Activated effector memory CD4-positive, alpha-beta T cell treated with anti-CD3 and anti-CD28 coated beads, Interleukin-2, amount 50 U/mL, for 16 hours (primary cell): ENCODE measurements around the gene ADCY10.
"Not testable (repeated sequence)": the region's sequence is repeated elsewhere in the genome, so short reads cannot be mapped to it uniquely, and the experiment has no call there.

Source experiments
- DNase-seq: peaks from one replicate; pipeline ENCODE4 v3.0.0-alpha.2; 2020

ADCY10 gene

GRCh38 chr1:167924543-167925231 lies 10.8 kb upstream of the ADCY10 start:
- DNase-seq, result no peak

GRCh38 chr1:167924102-167924501 lies 10.2 kb upstream of the ADCY10 start:
- DNase-seq, result no peak

GRCh38 chr1:167923324-167924056 lies 9.6 kb upstream of the ADCY10 start:
- no peak for DNase-seq

- no peak for DNase-seq
These were observed 8.7 kb upstream of the ADCY10 start for GRCh38 chr1:167922611-167923074.

GRCh38 chr1:167922023-167922422 lies 8.1 kb upstream of the ADCY10 start:
- no peak for DNase-seq

GRCh38 chr1:167916766-167917511 lies 3.0 kb upstream of the ADCY10 start:
- DNase-seq, result no peak

GRCh38 chr1:167915569-167915968 lies 1.6 kb upstream of the ADCY10 start:
- no peak for DNase-seq

GRCh38 chr1:167912294-167912693 lies 1.6 kb downstream of the ADCY10 start:
- no peak for DNase-seq

GRCh38 chr1:167911413-167911812 lies 2.5 kb downstream of the ADCY10 start:
- no peak for DNase-seq

- DNase-seq, result no peak
These were observed 3.4 kb downstream of the ADCY10 start for GRCh38 chr1:167910530-167910929.

- DNase-seq, result no peak
These were observed 4.2 kb downstream of the ADCY10 start for GRCh38 chr1:167909691-167910180.

GRCh38 chr1:167905671-167906070 lies 8.3 kb downstream of the ADCY10 start:
- DNase-seq, result no peak

- DNase-seq, result no peak
These were observed 8.8 kb downstream of the ADCY10 start for GRCh38 chr1:167905182-167905581.

- DNase-seq, result no peak
These were observed 9.2 kb downstream of the ADCY10 start for GRCh38 chr1:167904652-167905130.

GRCh38 chr1:167900907-167901306 lies 13.0 kb downstream of the ADCY10 start:
- DNase-seq, result no peak

GRCh38 chr1:167899253-167899681 lies 14.7 kb downstream of the ADCY10 start:
- no peak for DNase-seq

- no peak for DNase-seq
These were observed 15.2 kb downstream of the ADCY10 start for GRCh38 chr1:167898578-167899222.

GRCh38 chr1:167893798-167894197 lies 20.1 kb downstream of the ADCY10 start:
- no peak for DNase-seq

GRCh38 chr1:167890400-167890799 lies 23.5 kb downstream of the ADCY10 start:
- DNase-seq, result no peak

GRCh38 chr1:167887187-167887586 lies 26.7 kb downstream of the ADCY10 start:
- not testable (repeated sequence) for DNase-seq

- DNase-seq, result no peak
These were observed 31.6 kb downstream of the ADCY10 start for GRCh38 chr1:167882376-167882775.

GRCh38 chr1:167881786-167882185 lies 32.1 kb downstream of the ADCY10 start:
- no peak for DNase-seq

GRCh38 chr1:167881069-167881468 lies 32.9 kb downstream of the ADCY10 start:
- DNase-seq, result no peak
